SH-SY5Y (cell line): ENCODE results near the gene CDKL5.

Experiments
- GATA2 ChIP-seq: IDR thresholded peaks from 2 replicates; pipeline ENCODE4 v1.6.1; 2011; ENCODE audit warnings: mild to moderate bottlenecking, low read depth, low read length
- GATA3 ChIP-seq: IDR thresholded peaks from 2 replicates; pipeline ENCODE4 v1.6.1; 2011; ENCODE audit warnings: low read depth, mild to moderate bottlenecking, low read length, moderate library complexity

CDKL5 gene

GRCh38 chrX:18638398-18638797, 213.0 kb downstream of the CDKL5 start:
- TF ChIP-seq GATA2 = no peak
- no peak for TF ChIP-seq GATA3

DNA sequence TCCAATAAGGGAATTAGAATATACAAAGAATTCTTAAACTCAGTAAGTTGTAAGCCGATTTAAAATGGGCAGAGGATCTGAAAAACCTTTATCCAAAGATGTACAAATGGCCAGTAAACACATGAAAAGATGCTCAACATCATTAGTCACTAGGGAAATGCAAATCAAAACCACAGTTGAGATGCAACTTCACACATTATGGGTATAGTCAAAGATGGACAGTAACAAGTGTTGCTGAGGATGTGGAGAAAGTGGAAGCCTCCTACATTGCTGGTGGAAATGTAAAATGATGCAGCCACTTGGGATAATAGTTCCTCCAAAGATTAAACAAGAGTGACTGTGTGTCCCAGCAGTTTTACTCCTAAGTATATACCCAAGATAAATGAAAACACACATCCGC, 213.9 kb downstream of the CDKL5 start:
- TF ChIP-seq GATA2 (no peak), GATA3 (no peak)

DNA sequence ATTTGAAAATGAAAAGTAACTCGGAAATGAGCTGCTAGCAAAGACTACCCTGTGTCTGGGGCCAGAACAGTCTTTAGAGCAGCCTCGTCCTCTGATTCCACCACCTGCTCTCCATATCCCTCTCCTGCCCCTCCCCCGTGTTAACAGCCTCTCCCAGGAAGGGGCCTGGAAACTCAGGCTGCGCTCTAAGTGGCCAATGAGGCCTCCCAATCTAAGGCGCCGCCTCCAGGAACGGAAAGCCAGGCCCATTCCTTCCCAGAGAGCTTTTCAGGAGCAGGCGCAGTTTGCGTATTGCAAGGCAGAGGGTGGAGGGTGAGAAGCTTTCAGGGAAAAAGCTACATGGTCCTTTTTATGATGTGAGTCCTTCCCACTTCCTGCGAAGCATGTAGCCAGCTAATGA, 215.3 kb downstream of the CDKL5 start:
- TF ChIP-seq GATA3 (no peak), GATA2 (no peak)

DNA sequence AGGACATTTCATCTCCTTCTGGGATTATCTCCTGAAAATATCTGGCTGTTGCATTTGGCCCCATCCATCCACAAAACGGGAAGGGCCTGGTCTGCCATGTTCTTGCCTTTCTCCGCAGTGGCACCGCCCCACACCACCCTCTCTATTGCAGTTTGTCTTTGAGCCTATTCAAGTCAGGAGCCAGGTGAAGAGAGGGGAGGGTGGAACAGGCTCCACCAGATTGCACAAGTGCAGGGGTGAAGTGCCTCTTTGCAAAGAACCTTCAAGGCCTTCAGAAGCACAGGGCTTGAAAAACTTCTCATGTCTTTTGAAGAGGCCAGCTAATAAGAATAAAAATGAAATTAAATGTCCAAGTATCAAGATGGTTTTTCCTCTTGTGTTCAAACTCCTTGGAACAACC, 217.8 kb downstream of the CDKL5 start:
- no peak for TF ChIP-seq GATA2
- TF ChIP-seq GATA3 = no peak

DNA sequence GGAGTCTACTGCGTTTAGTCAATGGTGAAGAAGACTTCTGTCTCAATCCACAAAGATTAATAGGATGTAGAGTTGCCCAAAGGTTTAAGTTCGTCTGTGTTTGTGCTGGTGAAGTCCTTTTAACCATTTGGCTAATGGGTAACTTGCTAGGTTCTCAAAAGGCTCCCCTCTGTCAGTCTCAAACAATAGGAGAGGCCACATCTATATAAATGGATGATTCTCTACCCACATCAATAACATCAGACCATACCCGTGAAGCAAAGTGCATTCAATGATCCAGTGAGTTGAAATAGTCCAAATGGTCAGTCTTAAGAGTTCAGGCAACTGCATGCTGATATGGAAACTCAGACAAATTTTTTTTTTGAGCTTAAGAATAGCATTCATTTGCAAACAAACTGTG, 218.4 kb downstream of the CDKL5 start:
- TF ChIP-seq GATA2 (no peak), GATA3 (no peak)

GRCh38 chrX:18647621-18648020, 222.2 kb downstream of the CDKL5 start:
- TF ChIP-seq GATA2 (no peak), GATA3 (no peak)

GRCh38 chrX:18649498-18649951, 224.1 kb downstream of the CDKL5 start:
- no peak for TF ChIP-seq GATA3
- TF ChIP-seq GATA2 = no peak

DNA sequence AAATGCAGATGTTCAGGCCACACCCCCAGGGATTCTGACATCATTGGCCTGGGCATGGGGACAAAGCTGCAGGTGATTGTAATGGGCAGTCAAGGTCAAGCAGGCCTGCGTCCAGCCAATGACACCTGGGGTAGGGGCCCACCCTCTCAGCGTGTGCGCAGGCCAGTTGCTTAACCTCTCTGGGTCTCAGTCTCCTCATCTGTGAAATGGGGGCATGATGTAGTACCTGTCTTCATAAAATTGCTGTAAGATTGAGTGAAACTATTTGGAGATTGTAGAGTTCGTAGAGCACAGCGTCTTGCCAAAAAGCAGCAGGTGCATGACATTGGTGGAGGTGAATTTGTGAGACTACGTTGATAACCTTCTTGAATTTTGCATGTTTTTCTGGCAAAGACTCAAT, 225.3 kb downstream of the CDKL5 start:
- no peak for TF ChIP-seq GATA3

DNA sequence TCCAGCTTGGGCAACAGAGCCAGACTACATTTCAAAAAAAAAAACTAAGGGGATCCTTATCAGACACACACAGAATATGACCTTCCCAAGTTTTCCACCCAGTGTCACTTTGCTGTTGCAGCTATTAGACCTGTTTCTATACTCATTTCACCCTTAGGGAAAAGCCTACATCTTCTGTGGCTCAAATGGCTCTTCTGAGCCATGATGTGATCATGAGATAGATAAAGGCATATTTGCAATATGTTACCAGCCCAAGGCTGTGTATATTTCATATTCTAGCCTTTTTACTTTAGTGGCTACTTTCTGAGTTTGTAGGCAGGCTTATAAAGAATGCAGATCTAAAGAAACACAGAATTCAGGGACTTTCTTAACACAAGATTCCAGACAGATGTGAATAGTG, 227.2 kb downstream of the CDKL5 start:
- TF ChIP-seq GATA2 = peak; percentile 41; the same call in 1 of the 2 replicates
- no peak for TF ChIP-seq GATA3

DNA sequence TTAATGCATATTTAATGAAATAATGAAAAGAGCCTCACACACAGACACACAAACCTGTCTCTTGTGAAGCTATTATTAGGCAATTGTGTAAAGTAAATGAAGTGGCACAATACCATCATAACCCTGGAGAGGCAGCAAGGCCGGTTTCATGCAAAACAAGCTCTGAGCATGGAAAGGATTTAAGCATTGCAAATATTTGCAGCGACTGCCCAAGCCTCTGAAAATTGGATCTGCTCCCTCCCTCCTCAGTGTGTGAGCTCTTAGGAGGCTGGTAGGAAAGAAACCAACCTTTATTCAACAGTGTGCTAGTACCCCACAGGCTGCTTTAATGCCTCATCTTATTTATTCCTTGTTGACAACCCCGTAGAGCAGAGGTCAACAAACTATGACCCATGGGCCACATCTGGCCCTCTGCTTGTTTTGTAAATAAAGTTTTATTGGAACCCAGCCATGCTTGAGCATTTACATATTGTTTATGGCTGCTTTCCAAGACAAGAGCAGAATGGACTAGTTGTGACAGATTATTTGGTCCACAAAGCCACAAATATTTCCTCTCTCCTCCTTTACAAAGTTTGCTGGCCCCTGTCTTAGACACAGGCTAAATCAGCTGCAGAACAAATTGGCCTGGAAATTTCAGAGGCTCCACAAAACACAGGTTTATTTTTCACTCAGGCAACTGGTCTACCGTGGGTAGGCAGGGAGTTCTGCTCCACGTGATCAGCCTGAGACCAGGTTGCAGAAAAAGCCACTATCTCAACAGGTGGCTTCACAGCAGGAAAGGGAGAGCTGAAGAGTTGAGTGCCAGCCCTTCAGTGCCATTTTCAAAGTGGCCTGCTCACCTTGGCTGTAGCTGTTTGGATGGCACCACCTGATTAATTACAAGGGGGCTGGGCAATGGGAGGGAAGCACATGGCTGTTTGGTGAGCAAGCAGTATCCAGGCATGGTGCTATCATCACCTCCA, 229.7 kb downstream of the CDKL5 start:
- TF ChIP-seq GATA3 (no peak), GATA2 (no peak)

DNA sequence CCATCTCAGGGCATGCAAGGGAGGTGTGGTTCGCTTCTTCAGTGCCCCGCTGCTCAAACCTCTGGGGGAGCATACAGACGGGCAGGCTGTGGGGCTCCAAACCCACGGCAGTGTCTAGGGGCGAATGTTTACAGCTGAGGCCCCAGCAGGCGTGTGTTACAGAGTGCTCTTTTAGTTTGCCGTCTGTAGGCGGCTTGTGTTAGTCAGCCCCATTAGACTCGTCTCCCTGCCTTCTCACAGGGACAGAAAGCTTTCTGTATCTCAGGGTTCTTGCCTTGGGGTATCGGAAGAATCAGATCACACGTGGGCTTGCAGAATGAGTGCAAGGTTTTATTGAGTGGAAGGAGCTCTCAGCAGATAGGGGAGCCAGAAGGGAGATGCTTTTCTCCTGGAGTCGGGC, 235.9 kb downstream of the CDKL5 start:
- TF ChIP-seq GATA2 = no peak
- TF ChIP-seq GATA3 = no peak

DNA sequence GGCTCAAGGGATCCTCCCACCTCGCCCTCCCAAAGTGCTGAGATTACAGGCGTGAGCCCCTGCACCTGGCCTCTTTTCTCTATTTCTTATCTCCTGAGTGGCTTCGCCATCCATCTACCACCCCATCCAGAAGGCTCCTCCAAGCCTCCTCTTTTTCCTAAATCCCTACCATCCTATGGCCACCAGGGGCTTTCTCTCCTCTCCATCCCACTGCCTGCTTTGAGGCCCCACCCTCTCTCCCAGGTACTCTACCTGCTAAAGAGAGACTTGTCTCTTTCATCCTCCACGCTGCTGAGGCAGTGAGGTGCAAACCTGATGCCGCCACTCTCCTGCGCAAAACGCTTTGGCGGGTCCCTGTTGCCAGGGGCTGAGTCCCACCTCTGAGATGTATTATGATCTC, 239.5 kb downstream of the CDKL5 start:
- TF ChIP-seq GATA3 (no peak), GATA2 (no peak)

- TF ChIP-seq GATA3 (no peak), GATA2 (no peak)
Observed at GRCh38 chrX:18666614-18667013, 241.2 kb downstream of the CDKL5 start.

DNA sequence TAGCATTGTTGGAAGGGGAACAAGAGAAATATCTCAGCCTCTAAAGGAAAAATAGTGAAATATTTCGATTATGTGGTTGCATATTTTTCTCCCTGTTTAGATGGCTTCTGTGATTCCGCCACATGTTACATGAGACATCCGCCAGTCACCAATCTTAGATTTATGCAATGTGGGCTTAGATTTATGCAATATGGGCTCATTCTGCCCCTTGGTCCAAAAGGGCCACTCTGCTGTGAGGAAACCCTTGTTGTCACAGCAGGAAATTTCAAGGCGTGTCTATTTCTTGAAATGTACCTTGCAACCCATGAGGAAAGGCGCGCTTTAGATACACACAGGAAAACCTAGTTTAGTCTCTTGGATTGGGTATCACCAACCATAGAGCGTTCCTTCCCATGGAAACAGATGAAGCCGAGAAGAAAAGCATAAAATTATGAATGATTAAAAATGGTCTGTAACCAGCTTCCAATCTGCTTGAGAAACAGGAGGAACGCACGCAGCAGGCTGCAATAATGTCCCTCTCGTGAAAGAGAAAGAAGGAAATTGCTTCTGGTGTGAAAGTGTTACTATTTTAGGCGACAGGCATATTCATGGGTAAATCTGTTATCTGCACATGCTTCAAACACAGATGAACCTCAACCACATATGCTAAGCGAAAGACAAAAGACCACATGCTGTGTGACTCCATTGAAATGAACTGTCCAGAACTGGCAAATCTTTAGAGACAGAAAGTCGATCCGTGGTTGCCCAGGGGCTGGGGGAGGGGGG, 242.8 kb downstream of the CDKL5 start:
- TF ChIP-seq GATA2 (no peak), GATA3 (no peak)

- TF ChIP-seq GATA3 (no peak), GATA2 (no peak)
Observed at GRCh38 chrX:18672008-18672407, 246.6 kb downstream of the CDKL5 start, which contains the start of gene RS1. Gene RS1, minus strand, starts transcription at chrX:18672108. Its CDS starts 40 bp downstream, at chrX:18672068.
